Measurements from ENCODE around the gene CYP4F8.
"Not testable (repeated sequence)": the region's sequence is repeated elsewhere in the genome, so short reads cannot be mapped to it uniquely, and the experiment has no call there.

Gene CYP4F8

DNA sequence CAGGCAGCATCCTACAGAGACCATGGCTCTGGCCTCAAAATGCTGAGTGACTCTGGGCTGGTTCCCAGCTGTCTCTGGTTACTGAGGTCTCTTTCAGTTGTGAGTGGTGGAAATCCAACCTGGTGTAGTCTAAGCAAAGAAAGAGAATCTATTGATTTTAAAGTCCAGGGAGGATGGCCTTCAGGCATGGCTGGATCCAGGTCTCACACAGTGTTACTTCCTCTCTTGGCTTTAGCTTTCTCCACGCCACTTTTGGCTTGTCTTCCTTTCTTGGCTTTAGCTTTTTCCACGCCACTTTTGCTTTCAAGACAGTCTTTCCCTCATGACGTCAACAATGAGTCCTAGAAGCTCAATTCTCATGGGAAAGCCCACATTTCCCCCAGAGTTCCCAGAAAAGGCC, 29.8 kb downstream of the CYP4F8 start:
- no peak for DNase-seq

DNA sequence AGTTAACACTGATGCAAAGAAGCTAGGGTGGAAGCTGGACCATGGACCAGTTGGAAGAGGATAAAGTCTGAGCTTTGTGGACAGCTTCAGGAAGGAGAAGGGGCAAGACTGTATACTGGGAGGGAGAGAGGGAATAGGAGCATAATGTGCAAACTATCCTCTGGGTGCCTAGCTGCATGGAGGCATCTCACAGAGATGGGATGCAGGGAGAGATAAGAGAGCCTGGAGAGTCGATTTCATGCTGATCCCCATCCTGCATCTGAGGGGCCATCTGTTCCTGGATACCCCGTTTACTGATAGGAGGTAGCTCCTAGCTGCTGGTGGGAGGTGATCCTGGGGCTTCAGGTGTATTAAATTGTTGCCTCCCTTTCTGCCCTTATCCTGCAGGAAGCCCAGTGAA, 34.5 kb downstream of the CYP4F8 start:
- DNase-seq: no peak

DNA sequence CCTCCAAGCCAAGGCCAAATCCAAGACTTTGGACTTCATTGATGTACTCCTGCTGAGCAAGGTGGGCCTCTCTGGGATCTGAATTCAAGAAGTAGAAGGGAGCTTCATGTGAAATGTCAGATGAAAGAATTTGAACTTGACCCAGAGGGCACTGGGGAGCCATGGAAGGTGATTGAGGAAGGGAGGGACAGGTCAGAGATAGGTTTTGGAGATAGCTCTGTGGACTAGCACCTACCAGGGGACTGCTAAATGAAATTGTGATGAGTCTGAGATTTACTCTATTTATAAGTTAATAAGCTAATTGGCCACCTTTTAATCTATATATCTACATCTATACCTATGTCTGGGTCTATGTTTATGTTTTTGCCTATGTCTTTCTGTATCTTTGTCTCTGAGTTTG, 35.1 kb downstream of the CYP4F8 start:
- not testable (repeated sequence) for DNase-seq

DNA sequence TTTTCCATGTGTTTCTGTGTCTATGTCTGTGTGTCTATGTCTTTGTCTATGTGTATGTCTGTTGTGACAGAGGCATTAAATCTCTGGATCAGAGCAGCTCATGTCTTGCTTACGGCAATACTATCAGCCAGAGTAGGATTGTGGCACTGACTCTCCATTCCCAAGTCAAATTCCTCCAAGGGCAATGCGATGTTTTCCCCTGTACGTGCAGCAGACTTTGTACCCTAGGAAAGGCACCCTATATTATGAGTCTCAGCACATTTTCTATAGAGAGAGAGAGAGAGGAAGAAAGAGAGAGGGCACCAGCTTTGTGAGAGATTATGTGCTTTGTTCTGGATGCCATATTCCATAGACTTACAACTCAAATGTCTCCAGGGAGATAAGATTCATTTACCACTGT, 36.8 kb downstream of the CYP4F8 start:
- no peak for DNase-seq

DNA sequence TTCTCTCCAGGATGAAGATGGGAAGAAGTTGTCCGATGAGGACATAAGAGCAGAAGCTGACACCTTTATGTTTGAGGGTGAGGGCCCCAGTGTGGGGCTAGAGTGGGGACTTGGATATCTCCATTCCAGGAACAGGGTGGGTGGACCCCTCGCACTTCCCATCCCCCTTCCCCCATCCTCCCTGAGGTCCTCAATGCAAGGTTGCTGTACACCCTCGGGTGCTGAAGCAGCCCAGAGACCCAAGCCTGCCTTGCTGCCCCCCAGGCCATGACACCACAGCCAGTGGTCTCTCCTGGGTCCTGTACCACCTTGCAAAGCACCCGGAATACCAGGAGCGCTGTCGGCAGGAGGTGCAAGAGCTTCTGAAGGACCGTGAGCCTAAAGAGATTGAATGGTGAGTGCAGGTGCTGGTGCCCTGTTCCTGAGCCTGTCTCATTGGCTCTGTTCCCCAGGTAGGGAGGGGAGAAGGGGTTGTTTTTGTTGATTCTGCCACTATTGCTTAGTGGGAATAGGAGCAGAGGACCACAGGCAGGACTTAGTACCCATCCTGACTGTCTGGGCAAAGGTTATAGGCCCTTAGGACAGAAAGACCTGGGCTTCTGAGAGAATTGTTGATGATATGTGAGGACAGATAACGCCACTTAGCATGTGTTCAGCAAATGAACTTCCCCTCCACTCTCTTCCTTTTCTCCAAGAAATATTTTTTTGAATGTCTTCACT, 37.7 kb downstream of the CYP4F8 start:
- no peak for DNase-seq

DNA sequence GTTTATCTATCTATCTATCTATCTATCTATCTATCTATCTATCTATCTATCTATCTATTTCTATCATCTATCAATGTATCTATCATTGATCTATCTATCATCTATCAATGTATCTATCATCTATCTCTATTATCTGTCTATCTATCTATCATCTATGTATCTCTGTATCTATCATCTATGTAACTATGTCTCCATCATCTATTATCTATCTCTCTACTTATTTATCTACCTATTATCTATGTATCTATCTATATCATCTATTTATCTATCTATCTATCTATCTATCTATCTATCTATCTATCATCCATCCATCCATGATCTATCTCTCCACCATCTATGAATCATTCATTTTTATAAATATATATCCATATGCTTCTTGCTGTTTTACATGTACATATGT, 41.4 kb downstream of the CYP4F8 start:
- no peak for DNase-seq

DNA sequence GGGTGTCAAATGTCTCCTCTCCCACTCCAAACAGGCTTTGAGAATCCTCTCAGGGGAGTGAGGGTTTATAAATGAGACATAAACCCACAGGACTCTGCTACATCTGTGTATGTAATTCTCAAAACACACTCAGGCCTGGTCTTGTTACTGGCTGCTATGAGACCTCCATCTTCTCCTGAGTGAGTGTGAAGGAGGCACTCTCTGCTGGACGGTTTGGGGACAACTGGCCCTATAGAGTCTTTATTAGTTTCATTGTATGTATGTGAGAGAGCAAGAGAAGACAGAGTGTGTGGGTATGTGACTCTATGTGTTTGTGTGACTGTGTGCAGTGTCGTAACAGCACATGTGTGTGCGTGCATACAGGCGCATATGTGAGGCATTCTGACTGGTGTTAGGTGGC, 48.2 kb downstream of the CYP4F8 start:
- no peak for DNase-seq

DNA sequence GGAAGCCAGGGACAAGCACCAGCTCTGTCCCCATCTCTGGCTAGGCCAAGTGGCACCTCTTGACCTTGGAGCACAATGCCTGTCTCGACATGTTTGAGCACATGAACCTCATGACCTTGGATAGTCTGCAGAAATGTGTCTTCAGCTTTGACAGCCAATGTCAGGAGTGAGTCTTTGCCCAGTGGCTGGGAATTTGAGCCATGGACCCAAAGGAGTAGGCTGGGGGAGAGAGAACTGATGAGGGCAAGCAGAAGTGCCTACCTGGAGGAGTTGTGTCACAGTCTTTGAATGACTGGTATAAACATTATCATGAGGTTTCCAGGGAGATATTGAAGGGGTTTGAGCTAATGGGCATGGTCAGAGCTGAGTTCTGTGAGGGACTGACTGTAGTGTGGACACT, 51.2 kb downstream of the CYP4F8 start:
- DNase-seq: no peak

DNA sequence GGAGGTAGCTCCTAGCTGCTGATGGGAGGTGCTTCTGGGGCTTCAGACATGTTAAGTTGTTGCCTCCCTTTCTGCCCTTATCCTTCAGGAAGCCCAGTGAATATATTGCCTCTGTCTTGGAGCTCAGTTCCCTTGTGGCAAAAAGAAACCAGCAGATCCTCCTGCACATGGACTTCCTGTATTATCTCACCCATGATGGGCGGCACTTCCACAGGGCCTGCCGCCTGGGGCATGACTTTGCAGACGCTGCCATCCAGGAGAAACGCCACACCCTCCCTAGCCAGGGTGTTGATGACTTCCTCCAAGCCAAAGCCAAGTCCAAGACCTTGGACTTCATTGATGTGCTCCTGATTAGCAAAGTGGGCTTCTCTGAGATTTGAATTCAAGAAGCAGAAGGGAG, 51.9 kb downstream of the CYP4F8 start:
- DNase-seq: no peak

DNA sequence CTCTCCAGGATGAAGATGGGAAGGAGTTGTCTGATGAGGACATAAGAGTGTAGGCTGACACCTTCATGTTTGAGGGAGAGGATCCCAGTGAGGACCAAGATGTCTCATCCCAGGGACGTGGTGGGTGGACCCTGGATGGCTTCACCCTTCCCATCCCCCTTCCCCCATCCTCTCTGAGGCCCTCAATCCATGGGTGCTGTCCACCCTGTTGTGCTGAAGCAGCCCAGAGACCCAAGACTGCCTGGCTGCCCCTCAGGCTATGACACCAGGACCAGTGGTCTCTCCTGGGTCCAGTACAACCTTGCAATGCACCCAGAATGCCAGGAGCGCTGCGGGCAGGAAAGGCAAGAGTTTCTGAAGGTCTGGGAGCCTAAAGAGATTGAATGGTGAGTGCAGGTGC, 54.4 kb downstream of the CYP4F8 start:
- no peak for DNase-seq

DNA sequence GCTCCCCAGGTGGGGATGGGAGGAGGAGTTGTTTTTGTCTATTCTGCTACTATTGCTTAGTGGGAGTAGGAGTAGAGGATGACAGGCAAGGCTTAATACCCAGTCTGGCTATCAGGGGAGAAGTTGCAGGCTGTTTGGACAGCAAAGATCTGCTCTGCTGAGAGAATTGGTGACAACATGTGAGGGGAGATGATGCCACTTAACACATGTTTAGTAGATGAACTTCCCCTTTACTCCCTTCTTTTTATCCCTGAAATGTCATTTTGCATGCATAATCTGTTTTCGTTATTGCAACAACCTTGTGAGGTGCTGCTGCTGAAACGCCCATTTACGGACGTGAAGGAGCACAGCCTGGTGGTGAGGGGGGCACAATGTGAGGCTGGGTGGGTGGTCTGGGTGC, 54.9 kb downstream of the CYP4F8 start:
- no peak for DNase-seq

DNA sequence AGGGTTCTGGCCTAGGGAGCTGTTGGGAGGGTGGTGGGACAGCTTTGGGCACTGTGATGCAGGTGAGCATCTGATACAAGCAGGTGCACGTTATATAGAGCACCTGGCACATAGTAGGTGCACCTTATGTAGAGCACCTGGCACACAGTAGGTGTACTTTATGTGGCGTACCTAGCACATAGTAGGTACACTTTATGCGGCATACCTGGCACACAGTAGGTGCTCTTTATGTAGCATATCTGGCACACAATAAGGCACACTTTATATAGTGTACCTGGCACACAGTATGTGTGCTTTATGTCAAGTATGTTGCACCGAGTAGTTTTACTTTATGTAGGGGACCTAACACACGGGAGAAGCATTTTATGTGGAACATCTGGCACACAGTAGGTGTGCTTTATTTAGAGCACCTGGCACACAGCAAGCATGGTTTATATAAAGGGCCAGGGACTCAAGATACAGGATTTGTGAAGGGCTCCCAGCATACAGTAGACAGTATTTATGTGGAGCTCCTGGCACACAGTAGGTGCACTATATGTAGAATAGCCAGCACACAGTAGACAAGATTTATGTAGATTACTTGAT, 56.3 kb downstream of the CYP4F8 start:
- no peak for DNase-seq

DNA sequence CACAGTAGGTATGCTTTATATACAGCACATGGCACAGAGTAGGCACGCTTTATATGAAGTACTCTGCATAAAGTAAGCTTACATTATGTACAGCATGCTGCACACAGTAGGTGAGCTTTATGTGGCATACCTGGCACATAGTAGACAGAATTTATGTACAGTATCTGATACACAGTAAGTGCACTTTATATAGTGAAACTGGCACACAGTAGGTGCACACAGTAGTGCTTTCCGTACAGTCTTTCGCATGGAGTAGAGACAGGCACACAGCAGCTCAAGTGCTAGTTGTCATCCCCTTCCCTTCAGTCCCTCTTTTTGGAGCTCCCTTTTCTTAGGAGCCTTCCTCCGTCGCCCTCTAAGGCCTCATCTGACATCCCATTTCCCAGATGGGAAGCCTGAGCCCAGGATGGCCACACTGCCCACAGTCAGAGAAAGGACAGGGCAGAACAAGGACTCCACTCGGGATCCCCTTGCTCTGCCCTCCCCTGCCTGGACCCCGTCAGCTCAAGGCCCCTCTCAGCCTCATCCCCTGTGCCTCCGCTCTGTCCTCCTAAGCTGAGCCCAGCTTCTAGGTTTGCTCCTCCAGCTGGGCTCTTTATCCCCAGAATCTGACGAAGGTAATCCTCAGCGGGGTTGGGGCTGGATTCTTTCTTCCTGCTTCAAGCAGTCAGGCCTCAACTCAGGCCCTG, 57.0 kb downstream of the CYP4F8 start:
- no peak for DNase-seq

DNA sequence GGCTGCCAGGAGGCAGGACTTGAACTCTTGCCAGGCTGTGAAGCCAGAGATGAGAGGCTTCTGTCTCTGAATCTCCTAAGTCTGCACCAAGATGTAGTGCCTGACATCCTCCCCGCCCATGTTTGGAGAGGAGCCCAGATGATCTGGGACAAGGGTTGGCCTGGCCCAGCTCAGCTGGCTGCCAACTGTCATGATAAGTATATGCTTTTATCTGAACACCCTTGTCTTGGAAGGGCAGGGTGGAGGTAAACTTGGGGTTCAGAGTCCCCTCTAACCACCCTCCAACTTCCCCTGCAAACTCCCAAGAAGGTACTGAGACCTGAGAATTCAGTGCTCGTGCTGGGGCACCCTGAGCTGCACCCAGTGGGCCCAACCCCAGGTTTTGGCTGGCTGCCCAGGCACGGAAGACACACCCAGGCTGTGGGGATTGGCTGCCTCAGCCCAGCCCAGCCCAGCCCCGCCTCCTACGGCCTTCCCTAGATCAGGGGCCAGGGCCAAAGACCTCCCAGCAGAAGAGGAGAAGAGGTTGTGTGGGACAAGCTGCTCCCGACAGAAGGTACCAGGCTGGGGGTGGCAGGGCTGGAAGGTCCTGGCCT, 57.7 kb downstream of the CYP4F8 start, which contains the start of gene CYP4F12:
Gene CYP4F12 (plus strand): TSS at position 508 of the 596 bp plus-strand sequence. CDS start 443 bp downstream, outside the sequence.
- DNase-seq: no peak

DNA sequence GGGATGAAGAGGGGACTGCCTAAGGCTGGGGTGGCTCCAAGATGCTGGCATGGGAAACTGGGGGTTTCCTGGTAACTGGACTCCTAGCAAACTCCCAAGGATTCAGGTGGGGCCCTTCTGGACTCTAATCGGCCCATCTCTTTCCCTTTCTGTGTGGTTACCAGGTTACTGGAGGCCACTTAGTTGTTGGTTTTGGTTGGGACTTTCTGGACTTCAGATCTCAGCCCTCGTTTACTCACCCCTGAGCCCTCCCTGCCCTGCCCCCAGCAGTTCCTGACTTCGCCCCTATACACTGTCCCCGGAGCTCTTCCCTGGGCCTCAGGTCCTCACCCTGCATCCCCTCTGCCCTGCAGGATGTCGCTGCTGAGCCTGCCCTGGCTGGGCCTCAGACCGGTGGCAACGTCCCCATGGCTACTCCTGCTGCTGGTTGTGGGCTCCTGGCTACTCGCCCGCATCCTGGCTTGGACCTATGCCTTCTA, 58.2 kb downstream of the CYP4F8 start:
- DNase-seq: no peak

DNA sequence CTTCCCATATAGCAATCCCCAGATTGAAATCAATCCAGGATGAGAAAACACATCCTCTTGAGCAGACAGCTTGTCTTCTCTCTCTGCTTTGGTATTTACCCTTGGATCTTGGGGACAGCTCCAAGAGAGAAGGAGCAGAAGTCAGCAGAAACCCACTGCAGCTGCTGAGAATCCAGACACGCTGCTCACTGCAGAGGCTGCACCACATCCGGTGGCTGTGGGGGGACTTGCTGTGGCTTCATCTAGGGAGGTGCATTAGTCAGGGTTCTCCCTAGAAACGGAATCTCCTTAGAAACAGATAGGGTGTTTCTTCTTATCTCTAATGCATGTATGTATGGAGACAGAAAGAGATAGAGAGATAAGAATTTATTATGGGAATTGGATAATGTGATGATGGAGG, 60.5 kb downstream of the CYP4F8 start:
- no peak for DNase-seq

DNA sequence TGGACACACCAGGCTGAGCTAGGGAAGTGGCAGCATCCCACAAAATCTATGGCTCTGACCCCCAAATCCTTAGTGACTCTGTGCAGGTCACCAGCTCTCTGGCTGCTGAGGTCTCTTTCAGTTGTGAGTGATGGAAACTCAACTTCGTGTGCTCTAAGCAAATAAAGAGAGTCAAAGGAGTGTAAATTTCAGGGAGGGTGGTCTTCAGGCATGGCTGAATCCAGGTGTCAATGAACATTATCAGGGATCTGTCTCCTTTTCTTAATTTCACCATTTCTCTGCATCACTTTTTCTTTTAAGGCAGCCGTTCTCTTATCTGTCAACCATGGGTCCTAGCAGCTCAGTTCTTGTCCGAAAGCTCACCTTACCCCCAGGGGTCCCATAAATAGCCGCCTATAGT, 64.1 kb downstream of the CYP4F8 start:
- no peak for DNase-seq

DNA sequence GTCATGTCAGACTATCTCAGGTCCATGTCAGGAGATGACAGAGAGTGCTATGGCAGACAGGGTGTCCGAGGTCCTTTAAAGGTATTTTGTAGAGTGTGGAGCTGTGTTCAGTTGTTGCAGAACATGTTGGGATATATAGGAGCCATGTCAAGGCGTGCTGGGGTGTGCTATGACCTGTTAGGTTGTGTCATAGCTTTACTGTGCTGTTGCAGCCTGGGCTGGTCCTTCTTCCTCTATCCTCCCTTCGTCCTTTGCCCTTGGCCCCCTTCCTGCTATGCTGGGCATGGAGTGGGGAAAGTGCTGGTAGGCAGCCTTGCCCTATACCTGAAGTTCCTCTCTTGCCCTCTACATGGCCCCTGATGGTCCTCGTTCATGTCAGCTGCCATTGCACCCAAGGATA, 64.8 kb downstream of the CYP4F8 start:
- DNase-seq: not testable (repeated sequence)

Data from SHP77 treated with DMSO at 0.1 percent for 48 hours (cell line).